Tongue (tissue), 2 donors: ENCODE measurements around the gene PAOX. TPM values are rescaled to one million over a fixed set of nuclear protein-coding genes. Genes with fewer than 3 reads are reported as not detected.
"Not testable (repeated sequence)": the region's sequence is repeated elsewhere in the genome, so short reads cannot be mapped to it uniquely, and the experiment has no call there.

Experiments
- DNase-seq: peaks from one replicate; pipeline ENCODE4 v3.0.0-alpha.2; 2015
- total RNA-seq: library from RNA; depleted of rRNA; stranded (reverse); fragments of >200 nt; gene quantifications from one replicate; pipeline ENCODE4 v1.2.3, GENCODE V29; 2014

PAOX gene
- total RNA-seq, 1 donor from 2014 or later, result 8.0 TPM

GRCh38 chr10:133365461-133366129 is 13.5 kb upstream of the PAOX start:
- DNase-seq, result no peak

GRCh38 chr10:133366130-133366478 is 13.0 kb upstream of the PAOX start:
- no peak for DNase-seq

- no peak for DNase-seq
Measured at GRCh38 chr10:133366751-133367150, 12.3 kb upstream of the PAOX start.

GRCh38 chr10:133367461-133367860 is 11.6 kb upstream of the PAOX start:
- not testable (repeated sequence) for DNase-seq

- DNase-seq, result no peak
Measured at GRCh38 chr10:133368153-133368552, 10.9 kb upstream of the PAOX start.

- DNase-seq, result peak; percentile 56
Measured at GRCh38 chr10:133370030-133370786, 8.9 kb upstream of the PAOX start.

- no peak for DNase-seq
Measured at GRCh38 chr10:133372507-133372906, 6.6 kb upstream of the PAOX start.

GRCh38 chr10:133373174-133374090 is 5.6 kb upstream of the PAOX start, which contains the start of gene ECHS1:
ECHS1 (minus strand) TSS chr10:133373354; CDS start chr10:133373333, 21 bp downstream.
- peak; percentile 98 for DNase-seq

- DNase-seq, result peak; percentile 44
Measured at GRCh38 chr10:133375357-133376115, 3.5 kb upstream of the PAOX start.

GRCh38 chr10:133376183-133376582 is 2.9 kb upstream of the PAOX start:
- not testable (repeated sequence) for DNase-seq

GRCh38 chr10:133377025-133377817 is 1.8 kb upstream of the PAOX start:
- DNase-seq, result no peak

- DNase-seq, result no peak
Measured at GRCh38 chr10:133377818-133378250, 1.2 kb upstream of the PAOX start.

- DNase-seq, result peak; percentile 73
Measured at GRCh38 chr10:133378251-133379096, 588 bp upstream of the PAOX start.

GRCh38 chr10:133379801-133380666 is 972 bp downstream of the PAOX start:
- no peak for DNase-seq

GRCh38 chr10:133381036-133381435 is 2.0 kb downstream of the PAOX start:
- DNase-seq, result no peak

GRCh38 chr10:133383551-133383950 is 4.5 kb downstream of the PAOX start:
- DNase-seq, result no peak

GRCh38 chr10:133384071-133384470 is 5.0 kb downstream of the PAOX start:
- no peak for DNase-seq

- DNase-seq, result no peak
Measured at GRCh38 chr10:133385214-133385613, 6.2 kb downstream of the PAOX start.

- not testable (repeated sequence) for DNase-seq
Measured at GRCh38 chr10:133386951-133387350, 7.9 kb downstream of the PAOX start.
